GM18508 (cell line): ENCODE data around the gene TFAP2B.

Experiments used
- ATAC-seq: cut with Tn5 transposase; IDR thresholded peaks from one replicate; pipeline ENCODE4 v1.9.1; 2021; ENCODE audit warnings: moderate number of reproducible peaks; ENCODE audit not compliant: insufficient read depth, unreplicated experiment

TFAP2B gene

GRCh38 chr6:50846144-50846851 lies 27.6 kb downstream of the TFAP2B start:
- ATAC-seq: no peak

DNA sequence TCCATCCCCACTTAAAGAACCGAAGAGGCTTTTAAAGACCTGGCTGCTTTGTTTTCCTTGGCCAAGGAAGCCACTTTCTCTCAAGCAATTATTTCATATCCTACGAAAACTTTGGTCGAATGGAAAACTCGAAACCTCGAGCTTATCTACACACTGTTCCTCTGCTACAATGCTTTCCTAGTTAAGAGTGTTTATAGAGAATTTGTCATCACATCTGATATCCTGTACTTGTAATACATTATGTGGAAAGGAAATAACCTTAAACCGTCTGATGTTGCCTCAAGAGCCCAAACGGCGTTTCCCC lies 28.1 kb downstream of the TFAP2B start:
- ATAC-seq: no peak

DNA sequence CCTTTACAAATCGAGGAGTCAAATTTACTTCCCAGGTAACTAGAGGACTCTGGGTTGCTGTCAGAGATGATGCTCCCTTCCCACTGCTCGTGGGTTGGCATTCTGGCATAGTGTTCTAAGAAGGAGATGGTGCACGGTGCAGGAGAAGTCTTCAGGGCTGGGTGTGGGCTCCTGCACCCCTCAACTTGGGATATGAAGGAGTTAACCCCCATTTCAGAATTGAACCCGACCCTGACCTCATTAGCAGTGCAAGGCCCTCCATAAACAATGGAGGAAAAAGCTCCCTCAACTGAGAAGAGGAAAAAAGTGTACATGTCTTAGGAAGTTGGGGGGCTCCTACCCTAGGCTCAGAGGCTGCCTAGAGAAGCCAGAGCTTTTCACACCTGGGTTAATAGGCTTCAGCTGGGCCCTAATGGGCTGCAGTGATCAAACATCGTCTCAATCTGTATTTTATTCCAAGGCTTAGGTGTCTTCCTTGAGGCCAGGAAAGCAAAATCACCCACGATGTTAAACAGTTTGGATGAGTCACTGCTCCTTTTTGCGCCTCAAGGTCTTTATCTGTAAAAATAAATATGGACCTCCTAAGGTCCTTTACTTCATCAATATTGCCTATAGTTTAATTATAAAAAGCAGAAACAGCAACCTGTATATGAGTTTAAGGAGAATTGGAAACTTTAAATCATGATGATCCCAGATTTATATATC lies 29.4 kb downstream of the TFAP2B start:
- no peak for ATAC-seq

DNA sequence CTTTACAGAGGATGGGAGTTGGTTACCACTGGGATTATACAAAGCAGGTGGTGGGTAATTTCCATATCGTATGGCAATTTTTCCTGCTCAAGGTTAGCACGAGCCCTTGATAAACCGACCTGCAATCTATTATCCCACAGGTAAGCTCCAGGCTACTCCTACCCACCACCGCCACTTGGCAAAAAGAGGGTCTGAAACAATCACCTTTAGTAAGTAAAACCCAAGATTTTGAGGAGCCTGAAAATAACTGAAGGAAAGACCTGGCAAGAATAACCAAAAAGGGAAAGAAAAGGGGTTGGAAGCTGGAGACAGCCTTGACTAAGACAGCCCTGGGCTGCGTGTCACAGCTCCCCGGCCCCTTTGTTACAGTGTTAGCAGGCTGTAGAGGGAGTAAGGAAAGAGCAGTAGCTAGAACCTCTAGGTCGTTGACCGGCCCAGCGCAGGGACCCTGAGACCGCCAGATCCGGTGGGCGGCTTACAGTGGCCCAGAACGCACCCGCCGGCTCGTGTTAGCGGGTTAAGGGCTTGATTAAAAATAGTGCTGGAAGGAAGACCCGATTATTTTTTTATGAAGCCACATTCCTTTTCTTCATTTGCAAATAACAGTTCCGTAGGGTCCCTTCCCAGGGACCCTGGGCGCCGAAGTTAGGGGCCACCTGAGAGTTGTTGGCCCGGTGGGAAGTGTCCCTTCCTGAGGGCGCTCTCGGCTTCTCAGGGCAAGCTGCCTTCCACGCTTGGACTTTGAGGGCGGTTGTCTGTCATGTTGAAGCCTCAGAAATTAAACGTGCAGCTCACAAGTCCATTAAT lies 30.5 kb downstream of the TFAP2B start:
- no peak for ATAC-seq

GRCh38 chr6:50849796-50850180 lies 31.1 kb downstream of the TFAP2B start:
- no peak for ATAC-seq

DNA sequence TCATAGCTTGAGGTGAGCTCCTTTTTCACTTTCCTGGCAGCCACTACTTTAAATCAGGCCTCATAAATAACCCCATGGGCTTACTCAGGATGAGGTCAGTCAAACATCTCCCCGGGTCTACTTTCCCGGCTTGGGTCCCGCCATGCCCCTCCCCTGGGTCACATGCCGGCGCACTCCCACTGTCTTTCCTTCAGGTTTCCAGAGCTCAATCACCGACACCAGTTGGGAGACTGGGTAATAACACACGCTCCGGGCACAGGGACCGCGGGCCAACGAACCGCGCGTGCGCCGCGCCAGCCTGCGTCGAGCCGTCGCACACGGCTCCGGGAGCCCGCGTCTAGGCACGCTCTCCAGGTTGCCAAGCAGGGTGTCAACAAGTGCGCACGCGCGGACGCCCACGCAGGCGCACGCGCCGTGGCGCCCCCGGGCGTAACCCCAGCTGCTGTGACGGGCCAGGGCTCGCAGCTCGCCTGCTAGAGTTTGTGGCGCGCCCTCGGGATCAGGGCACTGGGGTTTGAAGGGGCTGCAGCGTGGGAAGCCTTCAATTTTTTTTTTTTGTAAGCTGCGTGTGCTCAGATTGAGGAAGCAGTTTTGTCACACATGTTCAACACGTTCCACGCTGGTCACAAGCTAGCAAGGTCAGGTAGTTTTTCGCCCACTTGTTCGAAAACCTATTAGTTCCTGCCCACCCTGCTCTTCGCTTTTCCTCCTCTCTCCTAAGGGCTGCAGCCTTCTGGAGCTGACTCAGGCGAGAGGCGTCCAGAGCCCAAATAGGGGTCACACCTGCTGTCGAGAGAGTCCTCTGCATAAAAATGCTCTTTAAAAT lies 31.8 kb downstream of the TFAP2B start:
- ATAC-seq: no peak

DNA sequence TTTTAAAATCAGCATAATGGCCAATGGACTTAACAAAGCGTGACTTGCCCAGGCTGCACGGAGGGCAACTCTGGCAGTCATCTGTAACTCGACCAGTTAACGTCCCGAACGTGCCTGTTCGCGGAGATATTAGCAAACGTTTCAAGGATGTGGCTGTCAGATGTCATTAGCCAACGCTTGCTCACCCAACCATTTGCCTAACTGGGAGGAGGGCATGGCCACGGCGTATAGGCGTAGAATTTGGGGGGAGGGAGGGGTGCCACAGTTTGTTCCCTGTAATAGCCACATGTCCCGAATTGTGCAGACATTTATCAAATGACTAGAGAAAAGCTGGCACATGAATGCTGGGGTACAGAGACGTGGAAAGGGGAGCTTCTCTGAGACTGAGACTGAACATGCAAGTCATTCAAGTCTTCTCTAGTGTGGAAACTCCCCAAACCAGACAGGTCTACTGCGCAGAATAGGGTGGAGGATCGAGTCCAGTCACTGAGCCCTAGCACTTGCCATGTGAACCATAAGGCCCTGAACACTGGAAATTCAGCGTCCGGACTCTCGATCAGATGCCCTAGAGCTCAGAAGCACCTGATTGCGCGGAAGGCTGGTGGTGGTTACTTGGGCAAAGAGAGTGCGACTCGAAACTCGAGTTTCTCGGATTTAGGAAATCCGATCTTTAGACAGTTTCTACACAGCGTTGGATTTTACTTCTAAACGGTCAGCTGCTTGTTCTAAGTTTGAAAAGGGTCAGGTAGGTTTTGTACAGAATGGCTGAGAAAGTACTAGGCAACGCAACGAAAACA lies 32.6 kb downstream of the TFAP2B start:
- ATAC-seq: no peak

- ATAC-seq: no peak
Measured at GRCh38 chr6:50853939-50854338, 35.3 kb downstream of the TFAP2B start.

DNA sequence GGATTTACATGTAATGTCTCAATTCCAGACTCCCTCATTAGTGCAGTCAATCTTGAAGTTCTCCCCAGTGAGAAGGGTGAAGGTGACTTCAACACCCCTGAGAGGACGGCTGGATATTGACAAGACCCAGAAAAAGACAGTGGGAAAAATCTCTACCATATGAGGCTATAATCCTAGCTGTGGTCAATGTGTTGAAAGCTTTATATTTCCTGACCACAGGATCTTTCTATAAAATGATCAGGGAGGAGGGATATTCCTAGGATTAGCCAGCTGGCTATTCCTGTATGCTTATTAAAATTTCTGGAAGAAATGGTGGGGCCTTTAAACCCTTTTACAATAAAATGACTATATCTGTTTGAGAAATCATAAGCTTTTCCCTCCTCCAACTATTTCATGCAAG lies 43.0 kb downstream of the TFAP2B start:
- ATAC-seq: no peak

- no peak for ATAC-seq
Measured at GRCh38 chr6:50862176-50862575, 43.5 kb downstream of the TFAP2B start.

DNA sequence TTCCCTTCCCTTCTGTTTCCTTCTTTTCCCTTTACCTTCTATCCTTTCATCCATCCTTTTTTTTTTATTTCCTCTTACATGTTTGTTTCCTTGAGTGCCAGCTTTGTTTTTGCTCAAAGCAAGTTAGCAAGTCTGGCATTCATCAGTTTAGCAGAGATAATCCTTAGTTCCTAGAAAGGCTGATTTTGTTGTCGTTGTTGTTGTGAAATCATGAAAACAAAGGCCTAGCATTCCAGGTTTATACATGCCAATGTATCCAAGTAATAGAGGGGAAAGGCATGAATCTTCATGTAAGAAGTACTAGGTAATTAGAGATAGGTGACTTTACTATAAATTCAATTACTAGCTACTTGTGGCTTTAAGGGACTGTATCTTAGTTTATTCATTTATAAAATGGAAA lies 45.9 kb downstream of the TFAP2B start:
- no peak for ATAC-seq

- ATAC-seq: no peak
Measured at GRCh38 chr6:50868466-50868865, 49.8 kb downstream of the TFAP2B start.

- ATAC-seq: no peak
Measured at GRCh38 chr6:50873167-50873566, 54.5 kb downstream of the TFAP2B start.

DNA sequence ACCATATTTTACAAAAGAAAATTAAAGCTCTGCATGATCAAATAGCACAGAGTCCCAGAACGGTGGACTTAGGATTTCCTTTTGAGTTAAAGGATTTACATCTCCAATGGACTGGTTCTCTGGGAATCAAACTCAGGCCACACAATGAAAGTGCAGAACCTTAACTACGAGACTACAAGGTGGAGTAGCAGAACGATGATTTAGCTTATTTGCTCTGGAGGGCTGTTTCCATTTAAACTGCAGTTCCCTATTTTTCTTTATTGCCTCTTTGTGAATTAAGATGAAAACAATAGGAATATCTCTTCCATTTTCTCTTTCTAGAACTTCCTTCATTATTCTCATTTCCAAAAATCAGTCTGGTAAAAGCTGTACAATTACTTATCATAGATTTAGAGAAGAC lies 65.7 kb downstream of the TFAP2B start:
- no peak for ATAC-seq

DNA sequence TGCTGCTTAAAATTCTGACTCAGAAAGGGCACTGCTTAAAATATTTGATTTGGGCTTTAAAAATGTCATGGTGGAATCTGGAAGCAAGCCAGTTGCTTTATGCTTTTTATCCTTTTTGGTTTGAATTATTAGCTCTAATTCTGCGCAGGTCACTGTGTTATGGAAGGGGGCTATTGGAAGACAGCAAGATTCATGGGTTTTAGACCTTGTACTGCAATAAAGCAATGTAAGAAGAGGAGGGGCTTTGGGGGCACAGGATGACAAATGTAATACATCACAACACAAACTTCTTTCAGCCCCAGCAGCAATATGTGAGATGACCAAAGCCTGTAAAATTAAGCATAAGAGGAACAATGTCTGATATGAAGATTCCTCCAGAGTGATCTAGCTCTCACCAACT lies 68.4 kb downstream of the TFAP2B start:
- ATAC-seq: no peak

DNA sequence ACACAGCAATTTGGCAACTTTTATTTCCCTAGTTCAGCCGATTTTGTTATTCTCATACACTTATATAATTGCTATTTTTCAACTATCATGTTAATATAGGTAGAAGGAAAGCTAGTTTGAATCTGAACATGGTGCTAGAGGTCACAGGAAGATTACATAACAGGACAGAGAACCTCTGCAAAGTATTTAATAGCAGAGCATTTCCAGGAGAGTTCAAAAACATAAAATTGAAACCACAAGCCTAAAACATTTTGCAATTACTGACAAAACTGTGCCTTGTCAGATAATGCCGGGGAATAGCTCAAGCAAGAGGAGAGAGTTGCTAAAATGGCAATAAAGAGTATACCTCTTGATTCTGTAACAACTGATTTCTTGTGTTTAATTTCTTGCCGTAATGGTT lies 70.8 kb downstream of the TFAP2B start:
- no peak for ATAC-seq

DNA sequence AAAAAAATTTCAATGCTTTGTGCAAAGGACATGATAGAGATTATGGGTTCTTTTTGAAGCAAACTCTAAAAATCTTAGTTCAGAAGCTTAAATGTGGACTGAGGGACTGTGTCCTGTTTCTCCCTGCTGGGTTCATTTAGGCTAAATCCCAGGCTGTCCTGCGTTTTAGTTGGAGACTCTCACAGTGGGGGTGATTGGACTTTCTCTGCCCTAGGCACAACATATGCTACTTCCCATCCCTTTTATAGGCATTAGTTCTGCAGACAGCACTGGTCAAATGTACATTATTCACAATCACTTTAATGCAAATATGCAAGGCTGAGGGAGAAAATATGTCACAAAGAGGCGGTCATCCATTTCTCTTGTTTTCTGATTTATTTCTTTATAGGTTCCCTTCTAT lies 71.3 kb downstream of the TFAP2B start:
- no peak for ATAC-seq

GRCh38 chr6:50890579-50890978 lies 71.9 kb downstream of the TFAP2B start:
- no peak for ATAC-seq

- ATAC-seq: no peak
Measured at GRCh38 chr6:50891290-50891689, 72.6 kb downstream of the TFAP2B start.
